Activated CD8-positive, alpha-beta T cell treated with anti-CD3 and anti-CD28 coated beads for 36 hours (primary cell): ENCODE data around the gene VPS35L. TPM values are rescaled to one million over a fixed set of nuclear protein-coding genes. Genes with fewer than 3 reads are reported as not detected.

Source experiments
- ATAC-seq: fragments of 200-7000 bp; cut with Tn5 transposase; one replicate; pipeline ENCODE4 v1.10.0; 2021; ENCODE audit warnings: mild to moderate bottlenecking, moderate library complexity
- CTCF ChIA-PET: fragments of 350-600 bp; sonication (Branson Sonifier 250); formaldehyde crosslinking; loops from one replicate; lab custom pipeline; 2021; ENCODE audit warnings: antibody characterized with exemption; lab: Charles Lee
- POLR2A ChIA-PET: fragments of 350-600 bp; sonication (Branson Sonifier 250); formaldehyde crosslinking; loops from one replicate; lab custom pipeline; 2021; ENCODE audit warnings: antibody characterized with exemption; lab: Charles Lee
- DNase-seq: peaks from one replicate; pipeline ENCODE4 v3.0.0-alpha.2; 2020
- H3K27ac Mint-ChIP-seq: one replicate; pipeline ENCODE4 v1.8.0; 2021; ENCODE audit warnings: mild to moderate bottlenecking, mixed read lengths
- H3K27me3 Mint-ChIP-seq: one replicate; pipeline ENCODE4 v1.8.0; 2021; ENCODE audit warnings: mixed read lengths
- H3K36me3 Mint-ChIP-seq: one replicate; pipeline ENCODE4 v1.8.0; 2021; ENCODE audit warnings: low read depth, mixed read lengths
- H3K4me1 Mint-ChIP-seq: one replicate; pipeline ENCODE4 v1.8.0; 2021; ENCODE audit warnings: low read depth, mixed read lengths
- H3K4me3 Mint-ChIP-seq: one replicate; pipeline ENCODE4 v1.8.0; 2021; ENCODE audit warnings: mild to moderate bottlenecking, moderate library complexity, mixed read lengths
- H3K9me3 Mint-ChIP-seq: one replicate; pipeline ENCODE4 v1.8.0; 2021; ENCODE audit warnings: mixed read lengths
- intact Hi-C: fragments of 100-400 bp; cut with micrococcal nuclease; formaldehyde crosslinking; loops from one replicate; pipeline ENCODE4 v1.10.0; 2022
- total RNA-seq, 2 experiments: library from RNA; stranded (reverse); gene quantifications; one replicate each; pipeline ENCODE4 v1.2.3, GENCODE V29; 2021
- TF ChIP-seq, protein P1 (sequence below): fragments of 200-600 bp; IDR thresholded peaks from one replicate; pipeline ENCODE4 v1.8.0; 2022; ENCODE audit warnings: antibody characterized with exemption, mild to moderate bottlenecking

The VPS35L gene
- total RNA-seq, 2 experiments from 2014 or later, result 32.1 to 34.8 TPM

DNA sequence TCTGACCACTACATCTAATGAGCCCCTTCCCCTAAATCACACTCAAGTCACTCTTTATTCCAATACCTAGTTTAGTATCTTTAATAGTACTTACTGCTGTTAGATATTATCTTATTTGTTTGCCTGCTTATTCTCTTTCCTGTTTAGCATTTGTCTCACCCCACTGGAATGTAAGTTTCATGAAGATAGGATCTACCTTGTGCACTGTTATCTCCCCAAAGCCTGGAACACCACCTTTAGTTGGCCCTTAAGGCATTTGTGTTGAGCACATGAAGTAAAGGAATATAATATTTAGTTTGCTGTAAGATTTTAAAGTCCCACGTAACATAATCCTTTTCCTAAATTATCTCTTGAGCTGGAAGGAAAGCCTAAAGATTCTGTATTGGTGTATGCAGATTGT lies 50.2 kb downstream of the VPS35L start:
- POLR2A ChIA-PET, result no interaction called here
- DNase-seq, result no peak
- Mint-ChIP-seq H3K4me1 (no peaks in the 10 kb centered on the region), H3K4me3 (no peak overlapping the region), H3K27me3 (no peaks in the 10 kb centered on the region), H3K27ac (no peak overlapping the region), H3K36me3 (peaks cover 60% of the 10 kb centered on the region), H3K9me3 (peaks cover 5% of the 10 kb centered on the region)
- intact Hi-C loops, result no loop called here
- CTCF ChIA-PET, result no interaction called here
- TF ChIP-seq, protein P1, sequence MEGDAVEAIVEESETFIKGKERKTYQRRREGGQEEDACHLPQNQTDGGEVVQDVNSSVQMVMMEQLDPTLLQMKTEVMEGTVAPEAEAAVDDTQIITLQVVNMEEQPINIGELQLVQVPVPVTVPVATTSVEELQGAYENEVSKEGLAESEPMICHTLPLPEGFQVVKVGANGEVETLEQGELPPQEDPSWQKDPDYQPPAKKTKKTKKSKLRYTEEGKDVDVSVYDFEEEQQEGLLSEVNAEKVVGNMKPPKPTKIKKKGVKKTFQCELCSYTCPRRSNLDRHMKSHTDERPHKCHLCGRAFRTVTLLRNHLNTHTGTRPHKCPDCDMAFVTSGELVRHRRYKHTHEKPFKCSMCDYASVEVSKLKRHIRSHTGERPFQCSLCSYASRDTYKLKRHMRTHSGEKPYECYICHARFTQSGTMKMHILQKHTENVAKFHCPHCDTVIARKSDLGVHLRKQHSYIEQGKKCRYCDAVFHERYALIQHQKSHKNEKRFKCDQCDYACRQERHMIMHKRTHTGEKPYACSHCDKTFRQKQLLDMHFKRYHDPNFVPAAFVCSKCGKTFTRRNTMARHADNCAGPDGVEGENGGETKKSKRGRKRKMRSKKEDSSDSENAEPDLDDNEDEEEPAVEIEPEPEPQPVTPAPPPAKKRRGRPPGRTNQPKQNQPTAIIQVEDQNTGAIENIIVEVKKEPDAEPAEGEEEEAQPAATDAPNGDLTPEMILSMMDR, result no peak
- ATAC-seq, result no peak

DNA sequence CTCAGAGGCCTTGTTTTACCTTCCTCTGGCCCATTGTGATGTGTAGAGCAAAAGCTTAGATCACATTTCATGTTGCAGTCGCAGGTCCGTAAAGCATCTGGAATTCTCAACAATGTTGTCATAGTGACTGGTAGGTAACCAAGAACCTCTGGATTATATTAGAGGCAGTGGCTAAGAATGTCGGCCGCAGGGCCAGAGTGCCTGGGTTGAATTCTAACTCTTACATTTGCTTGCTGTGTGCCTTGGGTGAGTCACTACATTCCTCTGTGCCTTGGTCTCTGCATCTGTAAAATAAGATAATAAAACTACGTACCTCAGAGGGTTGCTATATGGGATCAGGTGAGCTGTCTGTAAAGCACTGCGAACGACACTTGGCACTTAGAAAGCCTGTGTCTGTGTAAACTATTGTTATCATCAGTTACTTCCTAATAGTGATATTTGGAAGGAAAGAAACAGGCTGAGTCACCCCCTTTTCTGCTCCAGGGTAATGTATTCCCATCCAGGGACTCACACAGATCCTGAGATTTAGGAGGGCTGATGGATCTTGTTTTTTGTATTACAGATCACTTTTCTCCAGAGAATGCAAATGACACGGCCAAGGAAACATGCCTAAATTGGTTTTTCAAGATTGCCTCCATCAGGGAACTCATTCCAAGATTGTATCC lies 52.2 kb downstream of the VPS35L start:
- Mint-ChIP-seq H3K9me3 (peaks cover 5% of the 10 kb centered on the region), H3K4me3 (no peak overlapping the region), H3K4me1 (no peaks in the 10 kb centered on the region), H3K27me3 (no peaks in the 10 kb centered on the region), H3K36me3 (peaks cover 58% of the 10 kb centered on the region), H3K27ac (no peak overlapping the region)
- CTCF ChIA-PET, result interaction anchor here (1.3 kb wide), 1 partner anchor 24 kb away, joined by 6 read pairs; no protein-coding TSS in a partner anchor
- TF ChIP-seq, protein P1, result no peak
- ATAC-seq, result no peak
- intact Hi-C loops, result no loop called here
- no peak for DNase-seq
- POLR2A ChIA-PET, result no interaction called here

DNA sequence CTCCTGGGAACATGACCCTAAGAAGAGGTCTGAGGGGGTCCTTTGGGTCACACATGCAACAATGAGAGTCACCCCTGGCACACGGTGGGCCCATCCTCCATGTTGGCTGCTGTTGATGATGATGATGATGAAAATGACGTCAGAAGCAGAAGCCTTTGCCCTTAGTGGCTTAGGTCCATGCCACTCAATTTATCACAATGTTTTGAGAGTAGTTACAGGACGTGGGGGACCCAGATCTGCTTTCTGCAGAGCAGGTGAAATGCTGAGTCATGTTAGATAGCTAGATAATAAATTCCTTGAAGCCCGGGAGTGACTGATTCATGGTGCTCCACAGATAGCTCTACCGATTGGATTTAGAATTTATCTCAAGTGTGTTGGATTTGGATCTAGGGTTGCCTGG lies 53.9 kb downstream of the VPS35L start:
- H3K27ac Mint-ChIP-seq, result no peak overlapping the region
- H3K27me3 Mint-ChIP-seq, result no peaks in the 10 kb centered on the region
- no peaks in the 10 kb centered on the region for H3K4me1 Mint-ChIP-seq
- ChIA-PET CTCF (no interaction called here), POLR2A (no interaction called here)
- no peak for ATAC-seq
- intact Hi-C loops, result no loop called here
- no peak for DNase-seq
- peaks cover 51% of the 10 kb centered on the region for H3K36me3 Mint-ChIP-seq
- H3K4me3 Mint-ChIP-seq, result no peak overlapping the region
- TF ChIP-seq, protein P1, result no peak
- peaks cover 5% of the 10 kb centered on the region for H3K9me3 Mint-ChIP-seq

DNA sequence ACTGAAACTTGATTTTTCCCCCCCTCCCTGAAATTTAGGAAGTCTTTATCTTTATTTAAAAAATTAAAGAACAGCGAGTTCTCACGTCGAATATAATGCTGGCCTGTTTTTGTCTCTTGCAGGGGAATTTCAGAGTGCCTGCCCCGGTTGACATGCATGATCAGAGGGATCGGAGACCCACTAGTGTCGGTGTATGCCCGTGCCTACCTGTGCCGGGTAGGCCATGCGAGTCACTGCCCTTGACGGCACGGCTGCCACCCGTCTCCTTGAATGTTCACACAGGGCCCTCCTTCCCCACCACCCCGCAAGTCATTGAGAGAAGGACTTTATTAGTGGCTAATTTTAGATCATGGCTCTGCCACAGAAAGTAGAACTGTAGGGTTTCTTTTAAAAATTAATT lies 54.7 kb downstream of the VPS35L start:
- CTCF ChIA-PET, result no interaction called here
- no peaks in the 10 kb centered on the region for H3K4me1 Mint-ChIP-seq
- intact Hi-C loops, result no loop called here
- peaks cover 5% of the 10 kb centered on the region for H3K9me3 Mint-ChIP-seq
- no peak overlapping the region for H3K27ac Mint-ChIP-seq
- no peak for DNase-seq
- TF ChIP-seq, protein P1, result no peak
- H3K4me3 Mint-ChIP-seq, result no peak overlapping the region
- peaks cover 43% of the 10 kb centered on the region for H3K36me3 Mint-ChIP-seq
- no peaks in the 10 kb centered on the region for H3K27me3 Mint-ChIP-seq
- no peak for ATAC-seq
- POLR2A ChIA-PET, result no interaction called here

DNA sequence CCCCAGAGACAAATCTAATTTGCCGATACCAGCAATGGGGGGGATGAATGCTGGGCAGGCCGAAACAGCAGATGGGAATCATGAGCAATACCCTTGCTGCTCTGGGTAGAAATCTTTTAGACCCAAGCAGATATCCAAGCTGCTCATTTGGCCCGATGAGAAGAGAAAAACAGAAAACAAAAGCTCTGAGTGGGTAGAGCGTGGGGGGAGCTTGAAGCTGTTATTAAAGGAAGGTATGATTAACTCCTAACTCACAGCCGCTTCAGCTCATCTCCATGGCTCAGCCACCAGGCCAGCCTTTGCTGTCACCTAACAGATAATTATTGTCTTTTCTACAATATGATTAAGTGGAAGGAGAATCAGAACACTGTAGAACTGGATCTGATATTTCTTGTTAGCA lies 58.3 kb downstream of the VPS35L start:
- H3K36me3 Mint-ChIP-seq, result peaks cover 19% of the 10 kb centered on the region
- no peak for DNase-seq
- no peaks in the 10 kb centered on the region for H3K9me3 Mint-ChIP-seq
- intact Hi-C loops, result no loop called here
- ATAC-seq, result no peak
- CTCF ChIA-PET, result interaction anchor here (1.1 to 1.8 kb wide), 2 partner anchors 13 to 294 kb away, joined by 3 to 10 read pairs; no protein-coding TSS in a partner anchor
- TF ChIP-seq, protein P1, result no peak
- H3K27ac Mint-ChIP-seq, result no peak overlapping the region
- H3K4me1 Mint-ChIP-seq, result no peaks in the 10 kb centered on the region
- POLR2A ChIA-PET, result no interaction called here
- no peak overlapping the region for H3K4me3 Mint-ChIP-seq
- no peaks in the 10 kb centered on the region for H3K27me3 Mint-ChIP-seq
